GM18873 (cell line): ENCODE results near the gene COX18.

Experiments used
- ATAC-seq: cut with Tn5 transposase; IDR thresholded peaks from one replicate; pipeline ENCODE4 v1.9.1; 2021; ENCODE audit warnings: mild to moderate bottlenecking, moderate library complexity, moderate number of reproducible peaks; ENCODE audit not compliant: unreplicated experiment, low FRiP score

The COX18 gene, protein sequence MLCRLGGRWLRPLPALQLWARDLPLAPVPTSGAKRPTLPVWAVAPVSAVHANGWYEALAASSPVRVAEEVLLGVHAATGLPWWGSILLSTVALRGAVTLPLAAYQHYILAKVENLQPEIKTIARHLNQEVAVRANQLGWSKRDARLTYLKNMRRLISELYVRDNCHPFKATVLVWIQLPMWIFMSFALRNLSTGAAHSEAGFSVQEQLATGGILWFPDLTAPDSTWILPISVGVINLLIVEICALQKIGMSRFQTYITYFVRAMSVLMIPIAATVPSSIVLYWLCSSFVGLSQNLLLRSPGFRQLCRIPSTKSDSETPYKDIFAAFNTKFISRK

DNA sequence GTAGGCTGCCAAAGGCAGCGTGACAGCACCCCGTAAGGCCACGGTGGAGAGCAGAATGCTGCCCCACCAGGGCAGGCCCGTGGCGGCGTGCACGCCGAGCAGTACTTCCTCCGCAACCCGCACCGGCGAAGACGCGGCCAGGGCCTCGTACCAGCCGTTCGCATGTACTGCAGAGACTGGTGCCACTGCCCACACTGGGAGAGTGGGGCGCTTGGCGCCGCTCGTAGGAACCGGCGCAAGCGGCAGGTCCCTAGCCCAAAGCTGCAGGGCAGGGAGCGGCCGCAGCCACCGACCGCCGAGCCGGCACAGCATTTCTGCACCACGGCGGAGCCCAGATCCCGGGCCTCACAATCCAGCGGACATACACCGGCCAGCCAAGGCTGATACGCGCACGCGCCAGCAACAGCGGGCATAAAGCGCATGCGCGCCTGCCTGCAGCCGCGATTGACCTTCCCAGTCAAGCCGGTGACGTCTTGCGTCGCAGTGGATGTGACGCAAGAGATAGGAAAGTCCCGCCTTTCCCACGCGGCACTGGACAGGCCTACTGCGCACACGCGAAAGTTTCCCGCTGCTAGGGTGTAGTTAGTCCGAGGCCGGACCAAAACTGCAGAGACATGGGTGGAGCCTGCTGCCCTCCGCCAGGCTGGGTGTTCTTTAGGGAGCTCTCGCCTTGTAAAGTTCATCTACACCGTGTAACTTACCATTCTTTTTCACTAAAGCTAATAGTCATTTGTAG is at the start of gene COX18:
TSS of gene COX18 (minus strand) at position 379 of the 736 bp plus-strand sequence. CDS start at position 312, 67 bp downstream.
- ATAC-seq, result peak; percentile 86

DNA sequence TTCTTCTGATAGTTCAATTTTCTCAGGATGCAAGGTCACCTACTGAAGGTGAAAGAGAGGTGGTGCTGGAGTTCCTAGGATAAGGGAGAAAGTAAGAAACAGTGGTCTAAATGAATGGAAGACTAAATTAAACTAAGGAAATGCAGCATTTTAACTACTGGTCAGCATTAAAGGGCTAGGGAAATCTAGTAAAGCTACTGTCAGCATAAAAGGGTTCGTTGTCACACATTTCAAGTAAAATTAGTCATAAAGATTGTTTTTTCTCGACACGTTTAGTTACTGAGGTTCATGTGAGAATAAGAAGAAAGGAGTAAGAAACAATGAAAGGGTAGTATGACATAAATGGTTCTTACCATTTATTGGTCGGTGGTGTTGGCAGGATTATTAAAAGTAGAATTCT is 40.0 kb upstream of the COX18 start:
- no peak for ATAC-seq

DNA sequence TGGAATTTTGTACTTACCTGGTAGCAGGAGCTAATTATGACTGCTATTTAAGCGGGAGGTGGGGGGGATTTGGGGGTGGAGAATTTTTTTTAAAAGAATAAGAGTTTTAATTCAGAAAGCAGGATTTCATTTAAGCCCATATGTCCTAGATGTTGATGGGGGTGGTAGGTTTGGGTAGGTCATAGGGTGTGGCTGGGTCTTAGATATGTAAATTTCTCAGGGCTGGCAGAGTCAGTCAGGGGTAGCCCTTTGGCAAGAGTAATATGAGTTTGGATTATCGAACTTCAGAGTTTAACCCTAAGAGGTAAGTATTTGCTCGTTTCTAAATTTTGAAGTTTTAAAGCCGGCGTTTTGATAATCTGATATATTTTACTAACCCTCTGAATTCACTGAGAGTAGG is 35.2 kb upstream of the COX18 start:
- ATAC-seq, result no peak

DNA sequence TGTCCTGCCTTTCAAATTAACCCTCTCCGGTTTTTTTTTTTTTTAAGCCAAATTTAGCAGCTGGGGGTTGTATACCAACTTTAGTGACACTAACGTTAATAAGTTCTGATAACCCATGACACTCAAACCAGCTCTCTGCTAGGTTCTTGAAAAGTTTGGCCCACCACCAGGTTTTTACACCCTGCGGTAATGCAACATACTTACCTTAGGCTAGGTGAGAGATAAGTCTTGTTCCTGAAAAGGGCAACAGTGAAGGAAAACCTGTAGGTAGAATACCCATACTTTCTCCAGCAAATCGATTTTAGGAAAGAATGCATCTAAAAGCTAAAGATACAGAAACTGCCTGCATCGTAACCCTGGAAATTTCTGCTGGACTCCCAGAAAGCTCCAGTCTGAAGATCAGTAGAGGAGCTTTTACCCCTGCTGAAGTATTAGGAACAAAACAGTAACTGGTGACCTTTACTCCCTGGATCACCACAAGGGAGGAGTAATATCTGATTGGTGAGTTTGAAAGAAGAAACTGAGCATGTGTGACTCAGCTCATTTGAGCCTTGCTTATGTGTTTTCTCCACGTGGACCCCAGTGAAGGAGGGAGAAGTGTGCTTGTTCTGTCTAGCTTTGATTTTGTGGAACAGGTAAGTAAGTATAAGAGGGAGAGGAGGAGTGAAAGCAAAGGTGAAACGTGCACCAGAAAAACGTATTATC is 34.4 kb upstream of the COX18 start:
- ATAC-seq, result no peak

DNA sequence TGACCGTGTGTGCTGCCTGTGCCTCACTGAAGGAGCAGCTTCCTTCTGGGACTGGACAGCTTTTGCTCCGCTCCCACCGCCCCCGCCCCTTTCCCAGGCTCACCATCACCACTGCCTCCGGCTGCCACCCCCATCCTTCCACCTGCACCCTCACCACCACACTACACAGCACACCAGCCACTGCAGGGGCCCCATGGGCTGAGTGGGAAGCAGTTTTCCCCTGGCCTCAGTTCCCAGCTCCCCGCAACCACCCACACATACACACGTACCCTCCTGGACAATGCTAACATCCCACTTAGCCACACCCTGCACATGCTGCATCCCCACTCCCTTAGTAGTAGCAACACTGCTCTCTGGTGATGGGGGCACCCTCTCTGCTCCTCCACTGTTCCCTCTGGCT is 29.6 kb upstream of the COX18 start:
- no peak for ATAC-seq

DNA sequence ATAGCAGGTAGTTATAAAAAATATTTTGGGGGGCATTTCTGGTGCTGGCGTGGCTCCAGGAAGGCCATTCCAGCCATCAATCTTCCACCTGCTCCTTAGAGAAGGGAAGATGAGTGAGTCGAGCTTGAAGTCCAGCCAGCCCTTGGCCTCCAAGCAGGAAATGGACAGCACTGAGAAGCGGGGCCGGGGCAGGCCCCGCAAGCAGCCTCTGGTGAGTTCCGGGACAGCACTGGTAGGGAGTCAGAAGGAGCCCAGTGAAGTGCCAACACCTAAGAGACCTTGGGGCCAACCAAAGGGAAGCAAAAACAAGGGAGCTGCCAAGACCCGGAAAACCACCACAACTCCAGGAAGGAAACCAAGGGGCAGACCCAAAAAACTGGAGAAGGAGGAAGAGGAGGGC is 29.2 kb upstream of the COX18 start:
- ATAC-seq, result no peak

DNA sequence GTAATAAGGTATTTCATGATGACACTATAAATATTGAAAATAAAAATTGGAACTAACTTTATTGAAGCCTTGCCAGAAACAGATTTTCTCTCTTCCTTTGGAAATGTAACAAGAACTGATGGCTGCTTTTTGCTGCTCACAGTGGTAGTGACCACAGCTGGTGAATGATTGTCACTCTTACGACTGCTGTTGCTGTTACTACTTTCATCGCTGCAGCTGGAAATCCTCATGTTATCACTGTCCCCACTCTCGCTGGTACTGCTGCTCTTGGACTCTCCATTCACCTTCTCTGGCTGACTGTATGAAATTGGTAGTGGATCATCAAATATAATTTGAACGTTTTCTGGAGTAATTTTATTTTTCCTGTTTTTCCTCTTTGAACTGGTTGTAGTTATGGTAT is 28.5 kb upstream of the COX18 start:
- no peak for ATAC-seq

DNA sequence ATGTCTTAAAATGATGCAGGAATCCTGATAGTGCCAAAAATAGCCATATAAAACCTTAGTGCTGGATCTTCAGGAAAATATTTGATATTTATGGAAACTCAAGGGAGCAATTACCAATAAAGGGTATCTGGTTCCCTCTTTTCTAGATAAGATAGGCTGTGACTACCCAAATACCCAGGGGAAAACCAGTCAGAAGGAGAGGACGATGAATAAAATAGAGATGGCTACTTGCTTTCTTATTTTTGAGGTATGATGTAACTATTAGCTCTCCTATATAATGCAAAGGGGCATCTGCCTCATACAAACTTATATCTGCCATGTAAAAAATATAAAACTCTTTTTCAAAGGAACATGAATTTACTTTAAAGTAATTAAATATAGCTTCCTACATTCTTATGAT is 23.4 kb upstream of the COX18 start:
- no peak for ATAC-seq

DNA sequence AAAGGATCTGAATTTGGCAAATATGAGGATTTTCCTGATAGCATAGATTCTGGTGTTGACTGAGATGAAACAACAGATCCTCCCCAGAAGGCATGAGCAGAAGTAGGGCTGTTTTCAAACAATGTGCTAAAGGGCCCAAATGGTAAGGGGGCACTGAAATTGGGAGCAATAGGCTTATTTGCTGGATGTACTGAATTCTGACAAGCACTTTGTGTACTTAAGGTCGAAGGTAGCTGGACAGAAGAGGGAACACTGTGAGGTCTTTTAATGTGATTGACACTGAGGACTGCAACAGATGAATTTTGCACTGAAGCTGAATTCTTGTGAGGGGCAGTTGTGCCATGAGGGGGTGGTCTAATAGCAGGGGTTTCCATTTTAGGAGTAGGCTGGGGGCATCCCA is 21.2 kb upstream of the COX18 start:
- no peak for ATAC-seq

DNA sequence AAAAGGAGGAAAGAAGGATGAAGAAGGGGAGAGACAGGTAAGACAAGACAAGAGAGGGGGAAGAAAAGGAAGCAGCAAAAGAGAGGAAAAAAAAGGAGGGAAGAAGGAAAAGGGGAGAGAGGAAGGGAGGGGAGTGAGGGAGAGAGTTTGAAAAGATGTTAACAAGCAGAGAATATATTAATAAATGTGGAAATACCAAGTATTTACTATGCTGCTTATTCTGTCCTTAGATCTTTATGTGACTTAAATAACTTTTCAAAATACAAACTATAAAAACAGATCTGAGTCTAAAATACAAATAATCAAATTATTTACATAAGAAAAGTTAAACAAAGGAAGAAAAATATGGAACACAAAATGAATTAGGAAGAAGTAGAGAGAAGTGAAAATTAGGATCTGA is 18.4 kb upstream of the COX18 start:
- ATAC-seq, result no peak

DNA sequence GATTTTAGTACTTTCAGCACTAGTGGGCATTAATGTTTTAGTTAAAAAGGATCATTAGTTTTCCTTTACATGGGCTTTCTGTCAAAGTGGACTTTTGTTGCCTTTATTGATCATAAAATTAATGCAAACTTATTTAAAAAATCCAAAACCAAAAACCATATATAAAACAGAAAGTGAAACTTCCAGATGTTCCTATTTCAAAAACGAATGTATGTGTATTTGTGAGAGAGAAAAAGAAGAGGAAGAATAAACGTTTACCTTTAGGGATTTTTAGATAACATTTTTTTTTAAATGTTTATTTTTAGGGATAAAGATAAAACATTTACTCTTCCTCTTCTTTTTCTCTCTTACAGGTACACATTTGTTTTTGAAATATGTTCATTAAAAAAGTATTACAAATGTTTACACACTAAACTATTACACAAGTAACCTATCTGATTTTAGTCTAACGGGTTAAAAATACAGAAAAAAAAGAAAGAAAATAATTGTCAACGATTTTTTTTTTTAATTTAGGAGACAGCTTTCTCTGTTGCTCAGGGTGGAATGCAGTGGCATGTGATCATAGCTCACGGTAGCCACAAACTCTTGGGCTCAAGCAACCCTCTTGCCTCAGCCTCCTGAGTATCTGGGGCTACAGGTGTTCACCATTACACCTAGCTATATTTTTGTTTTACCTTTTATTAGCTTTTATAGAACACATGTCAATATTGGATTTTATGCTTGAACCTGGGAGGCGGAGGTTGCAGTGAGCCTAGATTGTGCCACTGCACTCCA is 16.8 kb upstream of the COX18 start:
- no peak for ATAC-seq

DNA sequence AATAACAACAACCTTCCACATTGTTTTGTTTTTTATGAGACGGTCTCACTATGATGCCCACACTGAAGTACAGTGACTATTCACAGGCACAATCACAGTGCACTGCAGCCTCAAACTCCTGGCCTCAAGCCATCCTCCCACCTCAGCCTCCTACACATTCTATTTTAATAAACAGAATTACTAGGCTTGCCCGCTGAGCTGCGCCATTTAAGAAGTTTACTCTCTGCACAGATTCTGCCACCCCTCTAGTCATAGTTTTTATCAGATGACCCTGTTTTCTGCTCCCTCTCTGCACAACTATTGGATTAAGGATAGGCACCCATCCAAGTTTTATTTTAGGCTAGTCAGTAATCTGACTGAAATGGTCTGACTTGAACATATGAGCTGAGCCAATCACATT is 11.3 kb upstream of the COX18 start:
- ATAC-seq, result no peak

DNA sequence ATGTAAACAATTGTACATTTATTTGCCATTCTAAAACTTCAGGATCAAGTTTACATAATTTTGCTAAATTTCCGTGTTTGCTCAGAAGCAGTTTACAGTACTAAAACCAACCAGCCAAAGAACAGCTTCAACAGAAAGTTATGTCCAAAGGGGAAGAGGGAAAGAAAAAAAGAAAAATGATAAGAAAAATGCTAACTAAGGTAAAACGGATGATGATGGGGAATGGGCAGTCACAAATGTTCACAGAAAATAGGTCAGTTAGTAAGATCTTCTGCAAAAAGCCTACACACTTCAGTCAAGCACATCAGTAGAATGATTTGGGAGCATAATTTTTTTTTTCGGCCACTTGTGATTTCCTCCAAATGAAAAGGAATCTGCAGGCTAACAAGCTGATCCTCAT is 6.3 kb upstream of the COX18 start:
- ATAC-seq, result no peak

DNA sequence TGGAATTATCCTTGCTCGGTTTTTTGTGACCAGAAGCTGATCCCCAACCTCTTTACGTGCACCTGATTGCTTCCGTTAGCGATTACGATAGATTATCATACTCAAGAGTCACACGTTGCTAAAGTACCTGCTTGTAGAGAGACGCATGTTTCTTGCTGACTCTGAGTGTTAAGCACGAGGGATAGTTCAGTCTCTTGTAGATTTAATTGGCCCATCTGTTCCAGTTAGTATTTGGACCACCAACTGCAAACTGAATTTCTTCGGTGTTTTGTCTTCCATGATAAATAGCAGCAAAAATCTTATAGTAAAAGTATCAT is 516 bp upstream of the COX18 start:
- peak; percentile 7 for ATAC-seq

DNA sequence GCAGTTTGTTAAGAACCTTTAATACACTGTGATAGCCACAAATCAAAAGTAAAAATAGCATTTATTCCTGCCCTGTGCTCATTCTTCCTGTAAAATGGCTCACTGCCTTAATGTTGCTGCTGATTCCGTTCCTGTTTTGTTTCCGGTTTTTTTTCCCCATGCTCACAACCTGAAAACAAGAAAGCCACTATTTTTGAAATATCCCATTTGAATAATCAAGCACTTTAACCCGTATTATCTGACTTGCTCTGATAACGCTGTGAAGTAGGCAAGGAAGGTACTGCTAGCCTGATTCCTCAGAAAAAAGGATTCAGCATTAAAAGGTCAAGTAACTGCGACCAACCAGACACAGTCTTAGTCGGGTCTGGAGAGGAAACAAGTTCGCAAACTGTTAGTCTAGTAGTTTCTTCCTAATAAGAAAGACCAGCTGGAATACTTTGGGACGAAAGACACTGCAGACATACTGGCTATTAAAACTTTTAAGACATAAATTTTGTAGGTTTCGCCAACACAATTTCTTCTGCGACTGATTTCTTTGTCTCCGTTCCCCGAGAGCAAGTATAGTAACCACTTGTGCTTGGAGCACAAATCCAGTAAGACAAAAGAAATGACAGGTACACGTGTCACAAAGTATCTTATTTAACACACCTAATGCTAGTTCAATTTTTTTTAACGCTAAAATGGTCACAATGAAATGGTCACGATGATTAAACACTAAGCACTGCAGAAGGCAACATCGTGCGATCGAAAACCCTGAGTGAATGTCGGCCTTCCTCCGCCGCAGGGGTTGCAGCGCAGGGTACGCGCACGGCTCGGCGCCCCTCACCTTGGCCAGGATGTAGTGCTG is 802 bp downstream of the COX18 start:
- ATAC-seq, result peak; percentile 0

DNA sequence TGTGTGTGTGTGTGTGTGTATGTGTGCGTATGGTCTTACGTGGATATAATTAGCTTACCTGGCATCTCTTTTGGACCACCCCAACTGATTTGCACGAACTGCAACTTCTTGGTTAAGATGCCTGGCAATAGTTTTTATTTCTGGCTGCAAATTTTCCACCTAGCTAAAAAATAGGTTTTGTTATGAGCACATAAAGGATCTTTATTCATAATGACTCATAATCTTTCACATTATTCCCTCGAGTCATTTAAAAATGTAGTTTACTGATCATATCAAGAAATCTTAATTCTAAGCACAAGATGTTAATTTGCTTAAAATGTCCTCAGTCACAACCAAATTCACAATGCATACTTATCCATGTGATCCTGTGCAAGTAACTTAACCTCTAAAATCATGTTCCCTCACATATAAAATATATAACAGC is 1.5 kb downstream of the COX18 start:
- ATAC-seq, result no peak

DNA sequence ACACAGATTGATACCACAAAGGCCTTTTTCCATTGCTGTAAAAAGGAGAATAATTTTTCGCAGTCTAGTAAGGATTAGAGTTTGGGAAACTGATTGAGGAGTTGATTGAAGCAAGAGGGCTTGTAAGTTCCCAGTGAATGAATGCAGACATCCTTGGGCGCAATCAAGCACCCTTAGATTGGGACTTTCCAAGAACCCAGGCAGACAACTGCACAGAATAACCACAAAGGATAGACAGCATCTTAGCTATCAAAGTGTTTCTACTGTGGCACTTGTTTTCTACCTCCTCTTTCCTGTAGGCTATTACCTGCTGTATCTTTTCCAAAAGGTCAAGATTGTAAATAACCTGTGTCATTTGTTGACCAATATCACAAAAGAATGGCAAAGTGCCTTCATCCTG is 2.6 kb downstream of the COX18 start:
- no peak for ATAC-seq

DNA sequence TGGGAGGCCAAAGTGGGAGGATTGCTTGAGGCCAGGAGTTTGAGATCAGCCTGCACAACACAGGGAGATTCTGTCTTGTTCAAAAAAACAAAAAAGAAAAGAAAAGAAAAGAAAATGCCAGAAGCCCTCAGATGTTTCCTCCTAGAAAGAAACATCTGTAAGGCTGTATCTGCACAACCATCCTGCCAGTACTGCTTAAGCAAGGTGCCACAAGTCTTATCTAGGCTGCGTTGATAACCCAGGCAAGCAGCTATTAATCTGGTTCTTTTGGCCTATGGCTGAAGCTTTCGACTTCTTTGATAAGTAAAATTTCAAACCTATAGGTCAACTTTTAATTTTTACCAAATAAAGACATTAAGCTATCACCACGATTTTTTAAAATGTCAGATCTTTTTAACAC is 3.1 kb downstream of the COX18 start:
- no peak for ATAC-seq

DNA sequence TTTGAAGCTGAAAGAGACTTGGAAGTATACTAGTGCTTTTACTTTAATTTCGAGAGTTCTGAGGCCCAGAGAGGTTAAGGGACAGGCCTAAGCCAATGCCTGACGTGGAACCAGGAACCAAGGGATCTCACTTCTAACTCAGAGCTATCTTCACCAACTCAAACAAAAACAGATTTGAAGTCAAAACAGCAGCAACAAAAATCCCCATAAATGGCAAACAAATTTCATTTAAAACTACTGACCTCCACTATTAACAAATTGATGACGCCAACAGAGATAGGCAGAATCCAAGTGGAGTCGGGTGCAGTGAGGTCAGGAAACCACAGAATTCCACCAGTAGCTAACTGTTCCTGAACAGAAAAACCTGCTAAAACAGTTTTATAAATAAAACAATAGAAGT is 5.0 kb downstream of the COX18 start:
- ATAC-seq, result no peak
